H1 (cell line): ENCODE data around the gene SGSM1. TPM values are rescaled to one million over a fixed set of nuclear protein-coding genes. Genes with fewer than 3 reads are reported as not detected.

ENCODE experiments used
- CHD2 ChIP-seq: IDR thresholded peaks from 2 replicates; pipeline ENCODE4 v1.6.1; 2012; ENCODE audit warnings: low read length, improper control_type of control experiment
- MAFK ChIP-seq: IDR thresholded peaks from 2 replicates; pipeline ENCODE4 v1.6.1; 2012; ENCODE audit warnings: low read depth, mild to moderate bottlenecking, improper control_type of control experiment, low read length
- NANOG ChIP-seq: IDR thresholded peaks from 2 replicates; pipeline ENCODE4 v1.6.1; 2011; ENCODE audit warnings: low read length, low read depth, mild to moderate bottlenecking, inconsistent platforms; ENCODE audit not compliant: insufficient read depth, poor library complexity, severe bottlenecking
- RXRA ChIP-seq: IDR thresholded peaks from 2 replicates; pipeline ENCODE4 v1.6.1; 2011; ENCODE audit warnings: low read depth, mild to moderate bottlenecking, low read length, moderate library complexity; ENCODE audit not compliant: insufficient read depth
- polyA plus RNA-seq, 7 experiments: library from polyadenylated mRNA; depleted of rRNA in 3 of 7; stranded (reverse) in 5 of 7; unstranded in 2 of 7; fragments of >200 nt in 5 of 7; fragments of 200-250 nt in 2 of 7; gene quantifications; 1 replicate in 5 of 7; 2 replicates in 1 of 7; 4 replicates in 1 of 7; pipeline versions ENCODE4 v1.2.1 to v1.2.3, GENCODE V29; 2011 to 2013; ENCODE audit warnings: missing spikeins in 2 of 7, mixed read lengths in 2 of 7
- total RNA-seq: library from RNA; stranded (reverse); fragmentation: NEBNext Ultra II Directional; extraction: Animal tissue kit (Norgen Biotek cat#: 25700); gene quantifications from 2 replicates; pipeline ENCODE4 v1.2.1, GENCODE V29; 2021
- TF ChIP-seq, protein P1 (sequence below): IDR thresholded peaks from 2 replicates; pipeline ENCODE4 v1.6.1; 2011; ENCODE audit warnings: low read depth, mild to moderate bottlenecking, low read length; ENCODE audit not compliant: insufficient read depth

SGSM1 gene
- total and polyA plus RNA-seq, 2 of the 8 experiments (the other 6 are each of a cell fraction or from before 2014, with no cell fraction given): 2.8 to 5.2 TPM

DNA sequence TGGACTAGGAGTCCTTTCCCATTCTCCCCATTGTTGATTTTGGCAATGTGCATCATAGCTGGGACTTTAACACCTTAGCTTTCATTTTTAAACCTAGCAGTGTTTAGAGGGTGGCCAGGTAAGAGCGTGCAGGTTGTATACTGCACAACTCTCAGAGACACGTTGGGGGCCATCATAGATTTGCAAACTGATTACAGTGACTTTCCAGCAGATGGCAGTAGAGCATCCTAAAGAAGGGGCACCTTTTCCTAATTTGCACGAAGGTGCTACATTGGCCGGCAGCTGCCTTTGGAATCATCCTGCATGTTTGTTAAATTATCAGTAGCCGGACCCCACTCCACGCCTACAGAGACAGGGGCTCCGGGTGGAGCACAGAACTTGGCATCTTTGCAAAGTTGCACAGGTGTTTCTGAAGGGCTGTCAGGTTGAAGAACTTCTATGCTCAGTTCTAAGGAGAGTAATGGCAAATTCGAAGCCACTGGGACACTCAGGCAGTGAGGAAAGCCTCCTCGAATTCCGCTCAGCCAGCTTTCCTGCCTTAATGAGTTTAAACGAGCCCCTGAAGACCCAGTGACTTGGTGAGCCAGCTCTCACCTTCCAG, 132.8 kb downstream of the SGSM1 start (continued):
- TF ChIP-seq RXRA (no peak), MAFK (no peak), CHD2 (no peak), NANOG (no peak)
- TF ChIP-seq, protein P1, sequence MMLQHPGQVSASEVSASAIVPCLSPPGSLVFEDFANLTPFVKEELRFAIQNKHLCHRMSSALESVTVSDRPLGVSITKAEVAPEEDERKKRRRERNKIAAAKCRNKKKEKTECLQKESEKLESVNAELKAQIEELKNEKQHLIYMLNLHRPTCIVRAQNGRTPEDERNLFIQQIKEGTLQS: no peak
